Measurements from ENCODE around the gene NPY1R.

DNA sequence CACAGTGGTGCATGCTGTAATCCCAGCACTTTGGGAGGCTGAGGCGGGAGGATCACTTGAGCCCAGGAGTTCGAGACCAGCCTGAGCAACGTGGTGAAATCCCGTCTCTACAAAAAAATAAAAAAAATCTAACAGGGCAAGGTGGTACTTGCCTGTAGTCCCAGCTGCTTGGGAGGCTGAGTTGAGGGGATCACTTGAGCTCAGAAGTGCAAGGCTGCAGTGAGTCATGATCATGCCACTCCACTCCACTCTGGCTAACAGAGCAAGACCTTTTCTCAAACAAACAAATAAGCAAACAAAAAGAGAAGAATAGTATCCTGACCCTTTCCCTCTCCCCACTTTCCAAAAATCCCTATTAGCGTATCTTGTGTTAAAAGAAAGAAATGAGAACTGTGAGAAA lies 52.7 kb downstream of the NPY1R start:
- TF ChIP-seq NFIC (IDR thresholded peaks at IDR 0.05; ENCODE audit: low read depth, low read length): no peak
- no peak for TF ChIP-seq HCFC1 (IDR thresholded peaks at IDR 0.05; ENCODE audit: low read length)
- TF ChIP-seq, protein P1, sequence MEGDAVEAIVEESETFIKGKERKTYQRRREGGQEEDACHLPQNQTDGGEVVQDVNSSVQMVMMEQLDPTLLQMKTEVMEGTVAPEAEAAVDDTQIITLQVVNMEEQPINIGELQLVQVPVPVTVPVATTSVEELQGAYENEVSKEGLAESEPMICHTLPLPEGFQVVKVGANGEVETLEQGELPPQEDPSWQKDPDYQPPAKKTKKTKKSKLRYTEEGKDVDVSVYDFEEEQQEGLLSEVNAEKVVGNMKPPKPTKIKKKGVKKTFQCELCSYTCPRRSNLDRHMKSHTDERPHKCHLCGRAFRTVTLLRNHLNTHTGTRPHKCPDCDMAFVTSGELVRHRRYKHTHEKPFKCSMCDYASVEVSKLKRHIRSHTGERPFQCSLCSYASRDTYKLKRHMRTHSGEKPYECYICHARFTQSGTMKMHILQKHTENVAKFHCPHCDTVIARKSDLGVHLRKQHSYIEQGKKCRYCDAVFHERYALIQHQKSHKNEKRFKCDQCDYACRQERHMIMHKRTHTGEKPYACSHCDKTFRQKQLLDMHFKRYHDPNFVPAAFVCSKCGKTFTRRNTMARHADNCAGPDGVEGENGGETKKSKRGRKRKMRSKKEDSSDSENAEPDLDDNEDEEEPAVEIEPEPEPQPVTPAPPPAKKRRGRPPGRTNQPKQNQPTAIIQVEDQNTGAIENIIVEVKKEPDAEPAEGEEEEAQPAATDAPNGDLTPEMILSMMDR (IDR thresholded peaks at IDR 0.05 in 2 of 3, conservative IDR thresholded peaks at IDR 0.05 in 1 of 3; ENCODE audit: control insufficient read depth in 2 of 3, extremely low read depth in 1 of 3, insufficient read depth in 1 of 3, low read depth in 3 of 3, low read length in 3 of 3): no peak
- no peak for TF ChIP-seq NR2C2 (IDR thresholded peaks at IDR 0.05; ENCODE audit: borderline replicate concordance, control insufficient read depth, insufficient read length, low read depth)
- TF ChIP-seq, protein P2, sequence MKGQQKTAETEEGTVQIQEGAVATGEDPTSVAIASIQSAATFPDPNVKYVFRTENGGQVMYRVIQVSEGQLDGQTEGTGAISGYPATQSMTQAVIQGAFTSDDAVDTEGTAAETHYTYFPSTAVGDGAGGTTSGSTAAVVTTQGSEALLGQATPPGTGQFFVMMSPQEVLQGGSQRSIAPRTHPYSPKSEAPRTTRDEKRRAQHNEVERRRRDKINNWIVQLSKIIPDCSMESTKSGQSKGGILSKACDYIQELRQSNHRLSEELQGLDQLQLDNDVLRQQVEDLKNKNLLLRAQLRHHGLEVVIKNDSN (IDR thresholded peaks at IDR 0.05; ENCODE audit: borderline replicate concordance, extremely low read length, insufficient read depth, low read depth, low read length): no peak
- TF ChIP-seq CHD2 (IDR thresholded peaks at IDR 0.05; ENCODE audit: borderline replicate concordance, low read depth, low read length): no peak
